NCI-H446 (cell line): ENCODE data around the gene TIGD1.
A peak's percentile ranks its signal among the peaks of the same experiment; 100 is the strongest.

Experiments
- DNase-seq, 2 experiments: peaks; one replicate each; lab custom pipeline; 2025; lab: John Stamatoyannopoulos, UW

Gene TIGD1

DNA sequence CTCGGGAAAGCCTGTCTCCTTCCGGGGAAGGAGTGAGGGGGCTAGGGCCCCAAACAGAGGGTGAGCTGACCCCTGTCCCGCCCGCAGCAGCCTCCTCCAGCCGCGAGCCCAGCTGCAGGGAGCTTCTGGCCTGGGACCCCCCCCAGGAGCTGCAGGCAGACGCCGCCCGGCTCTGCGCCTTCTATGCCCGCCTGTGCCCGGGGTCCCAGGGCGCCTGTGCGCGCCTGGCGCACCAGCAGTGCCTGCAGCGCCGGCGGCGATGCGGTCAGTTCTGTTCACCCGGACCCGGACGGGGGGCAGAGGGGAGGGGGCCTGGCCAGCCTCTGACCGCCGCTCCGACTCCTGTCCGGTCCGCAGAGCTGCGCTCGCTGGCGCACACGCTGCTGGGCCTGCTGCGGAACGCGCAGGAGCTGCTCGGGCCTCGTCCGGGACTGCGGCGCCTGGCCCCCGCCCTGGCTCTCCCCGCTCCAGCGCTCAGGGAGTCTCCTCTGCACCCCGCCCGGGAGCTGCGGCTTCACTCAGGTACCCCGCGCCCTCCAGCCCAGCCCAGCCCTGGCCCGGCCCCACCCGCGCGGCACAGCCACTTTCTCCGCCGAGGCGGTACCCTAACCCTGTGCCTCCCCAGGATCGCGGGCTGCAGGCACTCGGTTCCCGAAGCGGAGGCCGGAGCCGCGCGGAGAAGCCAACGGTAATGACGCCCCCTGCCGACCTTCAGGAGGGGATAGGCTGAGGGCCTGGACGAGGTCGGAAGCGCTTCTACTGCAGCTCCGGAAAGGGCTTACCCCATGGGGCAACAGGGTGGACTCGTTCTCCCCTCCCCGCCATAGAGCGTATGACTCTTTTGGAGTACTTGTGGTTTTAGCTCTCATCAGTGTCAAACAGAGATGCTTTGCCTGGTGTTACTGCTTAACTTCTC lies 26.4 kb downstream of the TIGD1 start:
- no peak for DNase-seq

DNA sequence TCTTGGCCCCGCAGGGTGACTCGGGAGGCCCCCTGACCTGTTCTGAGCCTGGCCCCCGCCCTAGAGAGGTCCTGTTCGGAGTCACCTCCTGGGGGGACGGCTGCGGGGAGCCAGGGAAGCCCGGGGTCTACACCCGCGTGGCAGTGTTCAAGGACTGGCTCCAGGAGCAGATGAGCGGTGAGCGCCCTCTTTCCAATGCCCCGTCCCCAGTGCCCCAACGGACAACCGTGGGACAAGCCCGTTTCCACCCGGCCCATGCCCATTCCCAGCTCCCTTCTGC lies 27.0 kb downstream of the TIGD1 start:
- no peak for DNase-seq

DNA sequence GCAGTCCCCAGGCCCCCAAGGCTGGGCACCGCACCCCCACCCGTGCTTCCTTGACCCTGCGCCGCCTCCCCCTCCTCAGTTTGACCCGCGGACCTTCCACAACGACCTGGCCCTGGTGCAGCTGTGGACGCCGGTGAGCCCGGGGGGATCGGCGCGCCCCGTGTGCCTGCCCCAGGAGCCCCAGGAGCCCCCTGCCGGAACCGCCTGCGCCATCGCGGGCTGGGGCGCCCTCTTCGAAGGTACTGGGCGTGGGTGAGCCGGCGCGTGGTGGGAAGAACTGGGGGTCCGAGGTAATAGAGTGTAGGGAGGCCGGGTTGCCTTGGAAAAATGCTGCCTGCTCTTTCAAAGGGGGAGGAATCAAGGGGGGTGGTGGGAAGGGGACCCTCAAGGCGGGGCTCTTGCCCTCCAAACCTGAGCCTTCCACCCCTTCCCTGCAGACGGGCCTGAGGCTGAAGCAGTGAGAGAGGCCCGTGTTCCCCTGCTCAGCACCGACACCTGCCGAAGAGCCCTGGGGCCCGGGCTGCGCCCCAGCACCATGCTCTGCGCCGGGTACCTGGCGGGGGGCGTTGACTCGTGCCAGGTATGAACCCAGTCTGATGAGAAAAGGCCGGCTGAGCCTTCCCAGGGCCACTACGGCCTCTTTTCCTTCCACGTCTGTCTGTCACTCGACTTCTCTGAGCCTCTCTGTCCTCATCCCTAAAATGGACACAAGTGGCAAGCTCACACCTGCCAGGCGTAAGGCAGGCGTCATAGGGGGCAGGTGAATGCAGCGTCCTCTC lies 27.5 kb downstream of the TIGD1 start:
- DNase-seq = no peak

DNA sequence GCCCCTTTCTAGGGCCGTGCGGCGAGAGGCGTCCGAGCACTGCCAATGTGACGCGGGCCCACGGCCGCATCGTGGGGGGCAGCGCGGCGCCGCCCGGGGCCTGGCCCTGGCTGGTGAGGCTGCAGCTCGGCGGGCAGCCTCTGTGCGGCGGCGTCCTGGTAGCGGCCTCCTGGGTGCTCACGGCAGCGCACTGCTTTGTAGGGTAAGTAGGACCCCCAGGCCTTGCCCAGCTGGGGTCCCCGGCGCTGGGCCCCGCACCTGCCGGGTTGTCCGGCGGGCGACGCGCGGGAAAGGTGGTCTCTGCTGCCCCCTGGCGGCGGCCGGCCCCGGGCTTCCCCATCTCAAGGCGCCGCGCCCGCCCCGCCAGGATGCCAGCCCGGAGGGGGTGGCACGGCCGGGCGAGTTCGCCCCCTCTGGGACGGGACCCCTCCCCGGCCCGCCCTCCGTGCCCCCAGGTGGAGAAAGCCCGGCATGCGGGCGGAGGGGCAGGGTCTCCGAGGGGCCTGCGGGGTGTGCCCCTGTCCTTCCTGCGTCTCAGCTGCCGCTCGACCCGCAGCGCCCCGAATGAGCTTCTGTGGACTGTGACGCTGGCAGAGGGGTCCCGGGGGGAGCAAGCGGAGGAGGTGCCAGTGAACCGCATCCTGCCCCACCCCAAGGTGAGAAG lies 28.3 kb downstream of the TIGD1 start:
- DNase-seq = peak in 1 of 2 experiments; percentile 37

DNA sequence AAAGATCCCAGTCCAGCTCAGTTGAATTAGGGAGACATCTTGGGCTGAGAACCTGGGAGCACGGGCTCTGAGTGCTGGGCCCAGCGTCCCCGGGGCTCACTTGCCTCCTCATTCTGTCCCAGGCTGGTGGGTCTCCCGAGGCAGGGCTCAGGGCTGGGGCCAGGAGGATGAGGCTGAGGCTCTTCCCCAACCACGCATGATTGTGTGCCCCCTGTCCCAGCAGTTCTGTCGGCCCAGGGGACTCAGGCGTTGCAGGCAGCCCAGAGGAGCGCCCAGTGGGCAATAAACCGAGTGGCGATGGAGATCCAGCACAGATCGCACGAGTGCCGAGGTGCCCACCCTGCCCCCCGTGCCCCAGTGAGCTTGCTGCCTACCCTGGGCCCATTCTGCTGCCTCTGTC lies 29.3 kb downstream of the TIGD1 start:
- no peak for DNase-seq

DNA sequence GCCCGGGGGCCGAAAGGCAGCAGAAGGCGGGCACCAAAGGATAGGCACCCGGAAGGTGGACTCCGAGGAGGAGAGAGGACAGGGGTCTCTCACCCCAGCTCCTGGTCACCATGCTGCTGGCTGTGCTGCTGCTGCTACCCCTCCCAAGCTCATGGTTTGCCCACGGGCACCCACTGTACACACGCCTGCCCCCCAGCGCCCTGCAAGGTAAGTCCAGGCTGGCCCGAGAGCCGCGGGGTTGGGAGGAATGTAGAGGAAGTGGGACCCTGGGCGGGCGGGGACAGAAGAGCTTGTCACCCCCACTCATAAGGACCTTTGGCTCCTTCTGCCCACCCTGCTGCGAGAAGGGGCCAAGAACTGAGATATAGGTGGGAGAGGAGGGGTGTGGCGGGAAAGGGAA lies 29.9 kb downstream of the TIGD1 start:
- no peak for DNase-seq

DNA sequence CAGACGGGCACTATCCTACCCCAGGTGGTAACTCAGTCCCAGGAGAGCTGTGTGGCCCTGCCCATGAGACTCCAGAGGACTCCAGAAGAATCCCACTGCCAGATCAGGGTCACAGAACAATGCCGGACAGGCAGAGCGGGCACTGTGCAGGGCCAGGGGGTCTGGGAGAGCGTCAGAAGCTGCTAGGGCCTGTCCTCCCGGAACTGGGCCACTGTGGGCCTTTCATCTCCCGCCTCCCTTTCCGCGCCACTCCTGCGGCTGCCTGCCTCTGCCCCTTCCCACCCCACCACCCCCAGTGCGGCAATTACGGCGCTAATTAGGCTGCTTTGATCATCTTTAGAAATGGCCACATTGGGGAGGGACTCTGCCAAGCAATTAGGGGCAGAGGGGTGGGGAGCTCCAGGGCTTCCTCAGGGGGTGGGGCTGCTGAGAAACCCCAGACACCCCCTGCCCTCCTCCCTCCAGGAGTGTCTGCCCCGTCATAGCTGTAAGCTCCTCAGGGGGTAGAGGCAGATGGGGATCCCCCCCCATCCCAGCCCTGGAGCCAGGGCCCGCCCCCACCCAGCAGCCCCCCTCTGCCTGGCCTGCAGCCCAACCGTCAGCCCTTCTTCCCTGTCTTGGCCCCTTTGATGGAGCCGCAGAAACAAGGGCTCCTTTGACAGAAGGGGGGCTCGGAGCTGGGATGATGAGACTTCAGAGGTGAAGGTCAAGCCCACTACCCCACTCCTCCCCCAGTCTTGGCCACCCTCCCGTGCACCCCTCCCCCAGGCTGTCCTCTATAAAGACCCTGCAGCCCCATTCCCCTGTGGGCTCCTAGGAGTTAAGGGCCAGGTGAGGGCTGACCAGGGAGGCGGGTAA lies 30.5 kb downstream of the TIGD1 start, which contains the start of gene PRSS56:
Gene PRSS56, plus strand, starts transcription at position 808 of the 858 bp plus-strand sequence. CDS start 211 bp downstream, outside the sequence.
- DNase-seq = no peak

DNA sequence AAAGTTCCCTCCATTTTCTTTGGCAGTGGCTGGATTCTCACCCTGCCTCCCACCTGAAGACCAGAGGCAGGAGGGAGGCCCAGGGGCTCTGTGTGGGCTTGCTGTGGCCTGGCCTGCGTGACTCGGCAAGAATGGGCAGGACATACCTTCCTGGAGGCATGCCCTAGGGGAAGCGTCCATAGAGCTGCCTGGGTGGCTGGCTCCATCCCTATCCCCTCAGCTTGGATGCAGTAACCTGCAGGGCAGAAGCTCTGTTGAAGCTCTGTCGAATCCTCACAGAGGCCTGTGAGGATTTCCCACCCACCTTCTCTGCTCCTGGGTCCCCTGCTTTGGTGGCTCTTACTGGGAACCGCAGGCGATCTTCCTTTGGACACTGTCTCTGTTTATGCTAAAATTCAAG lies 31.5 kb downstream of the TIGD1 start:
- DNase-seq = no peak

DNA sequence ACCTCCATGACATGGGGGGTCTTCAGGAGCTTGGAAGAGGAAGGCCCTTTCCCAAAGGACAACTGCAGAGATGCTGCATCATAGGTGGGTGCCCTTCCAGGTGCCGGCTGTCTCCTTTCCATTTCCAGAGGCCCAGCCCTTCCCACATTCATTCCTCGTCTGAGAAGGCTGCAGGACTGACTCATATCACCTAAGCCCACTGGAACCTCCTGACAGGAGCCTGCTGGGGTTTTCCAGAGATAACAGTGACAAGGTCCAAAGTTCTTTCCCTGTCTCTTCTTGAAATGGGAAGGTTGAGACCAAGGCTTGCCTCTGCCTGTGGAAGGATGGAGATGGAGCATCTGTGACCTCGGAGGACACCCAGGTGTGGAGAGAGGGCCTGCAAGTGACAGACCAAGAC lies 33.8 kb downstream of the TIGD1 start:
- no peak for DNase-seq

DNA sequence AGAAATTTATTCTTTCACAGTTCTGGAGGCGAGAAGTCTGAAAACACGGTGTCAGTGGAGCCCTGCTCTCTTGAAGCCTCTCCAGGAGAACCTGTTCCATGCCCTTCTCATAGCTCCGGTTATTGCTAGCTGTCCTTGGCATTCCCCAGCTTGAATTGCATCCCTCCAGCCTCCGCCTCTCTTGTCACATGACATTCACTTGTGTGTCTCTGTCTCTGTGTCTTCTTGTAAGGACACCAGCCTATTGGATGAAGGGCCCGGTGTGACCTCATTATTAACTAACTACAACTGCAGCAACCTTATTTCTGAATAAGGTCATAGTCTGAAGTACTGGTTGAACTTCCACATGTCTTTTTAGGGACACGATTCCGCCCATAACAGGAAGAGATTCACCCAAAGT lies 34.7 kb downstream of the TIGD1 start:
- DNase-seq = no peak

DNA sequence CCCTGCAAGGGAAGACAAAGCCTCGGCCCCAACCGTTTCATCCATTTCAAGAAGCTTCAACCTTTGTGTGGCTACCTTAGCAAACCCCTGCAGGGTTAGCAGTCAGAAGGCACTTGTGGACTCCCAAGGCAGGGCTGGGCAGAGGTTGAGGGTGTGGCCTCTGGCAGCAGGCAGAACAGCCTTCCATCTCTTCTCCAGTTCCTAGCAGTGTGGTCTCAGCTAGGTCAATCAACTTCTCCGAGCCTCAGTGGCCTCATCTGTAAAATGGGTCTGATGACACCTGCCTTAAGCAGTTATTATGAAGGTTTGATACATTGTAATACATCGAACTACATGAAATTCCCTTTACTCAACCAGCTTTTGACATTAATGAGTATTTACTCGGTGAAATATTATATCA lies 37.0 kb downstream of the TIGD1 start:
- DNase-seq = no peak

DNA sequence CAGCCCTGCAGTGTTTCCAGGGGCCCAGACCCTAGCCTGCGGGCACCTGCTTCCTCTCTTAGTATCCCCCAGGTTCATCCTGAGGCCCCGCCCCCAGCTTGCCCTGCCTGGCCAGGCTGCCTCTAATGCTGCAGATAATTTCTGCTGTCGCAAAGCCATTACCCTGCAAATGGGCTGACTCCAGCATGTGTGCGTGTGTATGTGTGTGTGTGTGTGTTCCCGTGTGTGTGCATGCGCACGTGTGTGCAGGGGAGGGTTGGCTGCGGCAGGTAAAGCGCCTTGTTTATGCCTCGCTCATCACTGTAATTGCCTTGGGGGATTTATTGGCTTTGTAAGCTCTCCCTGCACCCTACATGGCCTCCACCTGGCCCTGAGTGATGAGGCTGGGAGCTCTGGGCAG lies 37.8 kb downstream of the TIGD1 start:
- DNase-seq = no peak

DNA sequence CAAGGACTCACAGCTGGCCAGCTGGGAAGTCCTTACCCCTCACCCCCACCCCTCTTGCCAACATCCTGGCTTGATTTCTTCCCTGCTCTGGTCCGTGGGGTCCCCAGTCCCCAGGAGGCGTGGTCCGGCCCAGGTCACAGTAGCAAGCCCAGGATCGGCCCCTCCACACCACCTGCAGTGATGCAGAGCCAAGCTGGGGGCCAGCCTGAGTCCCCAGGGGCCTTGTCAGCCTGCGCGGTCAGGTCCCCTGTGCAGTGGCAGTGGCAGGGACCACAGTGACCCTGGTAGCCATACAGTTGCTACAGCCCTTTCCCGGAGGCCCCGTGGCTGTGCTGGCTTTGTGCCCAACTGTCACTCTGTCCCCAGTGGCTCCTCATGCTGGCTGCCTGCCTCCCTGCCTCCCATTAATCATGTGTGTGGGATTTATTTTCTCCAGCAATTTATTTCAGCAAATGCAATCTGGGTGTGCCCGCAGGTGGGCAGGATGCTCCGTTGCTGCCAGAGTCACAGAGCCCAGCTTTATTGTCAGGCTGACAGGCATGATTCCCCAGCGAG lies 38.9 kb downstream of the TIGD1 start:
- no peak for DNase-seq

DNA sequence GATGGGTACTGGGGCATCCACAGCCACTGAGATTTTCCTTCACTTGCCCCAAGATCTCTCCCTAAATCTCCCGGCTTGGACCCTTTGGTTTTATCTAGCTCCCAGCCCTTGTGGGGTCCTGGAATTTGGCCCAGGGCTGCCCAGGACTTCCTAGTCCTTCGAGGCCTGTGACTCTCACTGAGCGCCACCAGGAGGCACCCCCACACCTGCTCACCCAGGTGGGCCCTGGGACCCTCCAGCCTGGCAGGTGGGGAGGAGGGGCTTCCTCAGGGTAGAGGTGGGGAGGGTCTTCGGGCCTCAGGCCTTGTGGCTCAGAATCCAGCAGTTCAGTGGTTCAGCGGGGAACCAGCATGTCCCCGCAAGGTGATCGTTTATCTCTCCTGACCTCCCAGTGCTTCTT lies 42.1 kb downstream of the TIGD1 start:
- no peak for DNase-seq

DNA sequence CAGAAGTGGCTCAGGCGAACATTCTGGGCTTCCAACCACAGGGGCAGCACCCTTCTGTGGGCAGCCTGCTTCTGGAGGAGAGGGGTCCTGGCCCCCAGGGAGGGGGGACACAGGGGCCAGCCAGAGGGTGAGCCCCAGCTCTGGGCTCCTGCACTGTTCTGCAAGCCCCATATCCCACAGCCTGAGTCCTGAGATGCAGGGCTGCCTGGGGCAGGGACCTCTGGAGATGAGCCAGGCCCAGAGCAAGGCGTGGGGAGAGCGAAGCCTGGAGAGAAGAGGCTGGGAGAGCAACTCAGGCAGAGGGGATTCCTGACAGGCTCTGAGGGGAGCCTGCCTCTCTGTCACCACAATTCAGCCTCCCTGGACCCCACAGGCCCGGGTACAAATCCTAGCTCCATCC lies 43.6 kb downstream of the TIGD1 start:
- DNase-seq = no peak

DNA sequence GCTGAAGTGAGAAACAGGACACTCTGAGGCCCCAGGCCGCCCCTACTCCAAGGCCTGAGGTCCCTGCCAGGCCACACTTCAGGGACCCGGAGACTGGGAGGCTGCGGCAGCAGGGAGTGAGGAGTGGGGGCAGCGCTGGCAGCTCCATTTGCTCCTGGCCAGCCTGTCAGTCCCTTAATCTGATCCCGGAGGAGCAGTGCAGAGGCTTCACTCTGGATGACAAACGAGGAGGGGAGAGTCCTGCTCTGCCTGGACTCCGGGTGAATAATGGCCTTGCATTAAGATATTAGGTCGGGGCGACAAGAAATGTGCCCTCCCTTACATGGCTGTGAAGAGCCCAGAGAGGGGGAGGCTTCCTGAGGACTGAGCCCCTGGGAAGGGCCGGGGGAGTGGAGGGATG lies 44.5 kb downstream of the TIGD1 start:
- no peak for DNase-seq

DNA sequence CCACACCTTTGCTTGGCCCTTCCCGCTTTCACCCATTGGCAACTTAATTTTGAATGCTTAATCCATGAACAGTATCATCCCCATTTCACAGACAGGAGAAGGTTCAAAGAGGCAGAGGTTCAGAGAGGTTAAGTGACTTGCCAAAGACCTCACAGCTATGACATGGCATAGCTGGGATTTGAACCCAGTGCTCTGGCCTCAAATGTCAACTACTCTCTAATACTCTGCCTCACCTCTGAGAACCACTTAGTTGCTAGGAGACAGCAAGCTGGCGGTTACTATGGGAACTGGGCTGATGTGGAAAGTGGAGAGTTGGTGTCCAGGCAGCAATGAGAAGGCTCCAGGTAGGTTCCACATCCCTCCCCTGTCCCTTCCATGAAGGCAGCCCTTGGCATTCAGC lies 45.9 kb downstream of the TIGD1 start:
- no peak for DNase-seq

DNA sequence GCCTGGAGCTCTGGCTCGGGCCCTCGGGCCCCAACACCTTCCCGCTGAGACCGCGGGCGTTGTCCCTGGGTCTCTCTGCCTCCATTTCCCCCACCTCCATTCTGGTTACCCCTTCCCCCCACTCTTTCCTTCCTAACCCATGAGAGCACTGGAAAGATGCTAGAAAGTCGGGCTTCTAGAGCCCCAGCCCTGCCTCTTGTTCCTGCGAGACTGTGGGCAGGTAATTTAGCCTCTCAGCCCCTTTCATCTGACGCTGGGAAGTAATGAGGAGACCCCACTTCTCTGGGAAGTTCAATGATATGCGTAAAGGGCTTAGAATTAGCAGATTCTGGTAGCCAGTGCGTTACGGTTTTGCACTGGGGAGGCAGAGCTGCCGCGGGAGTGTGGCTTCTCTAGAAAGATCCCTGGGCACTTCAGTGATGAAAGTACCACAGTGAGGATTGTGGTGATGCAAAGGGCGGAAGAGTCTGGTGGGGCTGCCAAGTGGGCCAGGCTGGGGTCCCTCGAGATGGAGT lies 46.5 kb downstream of the TIGD1 start:
- no peak for DNase-seq

DNA sequence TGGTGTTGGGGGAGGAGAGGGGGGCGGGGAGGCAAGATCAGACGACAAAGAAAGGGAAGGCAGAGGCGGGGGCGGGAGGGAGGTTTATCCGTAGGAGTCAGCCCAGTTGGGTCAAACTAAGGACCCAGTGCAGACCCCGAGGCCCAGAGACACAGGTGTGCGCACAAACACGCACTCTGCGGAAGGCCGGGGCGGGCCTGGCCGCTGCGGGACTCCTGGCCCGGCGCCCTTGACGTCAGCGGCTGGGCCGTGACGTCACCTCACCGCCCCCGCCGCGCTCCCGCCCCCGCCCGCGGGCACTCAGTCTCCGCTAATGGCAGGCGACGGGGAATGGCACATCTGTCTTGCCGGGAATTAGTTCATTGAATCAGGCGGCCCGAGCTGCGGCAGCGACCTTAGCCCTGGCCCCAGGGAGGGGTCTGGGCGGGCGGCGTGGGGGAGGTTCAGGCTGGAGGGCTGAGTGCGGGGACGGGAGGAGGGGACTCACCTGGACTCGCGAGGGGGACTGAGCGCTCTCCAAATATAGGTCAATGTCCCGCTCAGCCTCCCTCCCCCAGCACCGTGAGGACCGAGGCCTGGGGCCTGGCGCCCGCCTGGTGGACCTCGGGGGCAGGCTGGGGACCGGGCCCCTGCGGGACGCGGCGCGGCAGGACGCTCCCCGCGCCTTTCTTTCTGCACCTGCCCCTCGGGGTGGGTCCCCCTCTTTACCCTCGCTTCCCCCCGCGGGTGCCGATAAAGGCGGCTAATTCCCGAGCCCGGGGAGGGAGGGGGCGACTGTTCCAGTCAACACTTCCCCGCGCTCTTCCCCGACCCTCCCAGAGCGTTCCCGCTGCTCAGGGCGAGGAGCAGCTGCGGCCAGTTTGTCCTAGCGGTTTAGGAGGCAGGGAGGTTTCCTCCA lies 47.2 kb downstream of the TIGD1 start:
- no peak for DNase-seq

DNA sequence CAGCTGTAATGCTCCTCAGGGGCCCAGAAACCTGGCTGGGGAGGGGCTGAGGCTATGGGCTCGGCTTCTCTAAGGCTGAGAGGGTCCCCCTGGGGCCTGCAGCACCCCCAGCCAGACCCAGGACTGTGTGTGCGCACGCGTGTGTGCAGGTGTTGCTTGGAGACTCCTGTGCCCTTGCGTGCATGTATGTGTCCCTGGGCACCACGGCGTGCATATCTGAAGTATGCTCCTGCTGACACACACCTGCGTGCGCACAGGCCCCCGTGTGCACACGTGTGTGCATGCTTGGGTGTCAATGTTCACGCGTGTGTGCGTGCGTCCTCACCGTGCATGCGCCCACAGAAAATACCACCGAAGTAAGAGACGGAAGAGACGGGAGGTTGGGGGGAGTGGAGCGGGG lies 47.8 kb downstream of the TIGD1 start:
- no peak for DNase-seq
